ENCODE results near the gene NOTCH4. TPM values are rescaled to one million over a fixed set of nuclear protein-coding genes. Genes with fewer than 3 reads are reported as not detected.

NOTCH4 gene
- total and polyA plus RNA-seq, 12 donors: 7.1 to 136 (median 20.2) TPM

- DNase-seq: peak in 2 of 7 donors; percentile 27
- intact Hi-C loops (cut with DNase I): loop anchor here in 1 of 2 donors (5.0 kb wide), 1 partner anchor 80 kb away; no protein-coding TSS in a partner anchor
- peaks cover 22 to 48% of the 10 kb centered on the region in 2 donors for H3K4me1 ChIP-seq (replicated peaks in 1 of 2)
- no peak for TF ChIP-seq POLR2A (IDR thresholded peaks at IDR 0.05)
- TF ChIP-seq CTCF (IDR thresholded peaks at IDR 0.05): no peak
- H3K9me3 ChIP-seq (replicated peaks in 1 of 3): no peaks in the 10 kb centered on the region
- no peaks in the 10 kb centered on the region for H3K27me3 ChIP-seq
- peaks cover 0 to 12% of the 10 kb centered on the region in 2 donors for H3K36me3 ChIP-seq (replicated peaks in 1 of 2)
- WGBS, 4 donors: 65 to 73% (median 71%) methylated on average over 13 to 15 of the region's 15 CpGs
- peak overlapping the region in 3 of 5 donors; percentile 33 to 94 (median 79) for H3K27ac ChIP-seq
- H3K4me3 ChIP-seq: peak overlapping the region in 1 of 4 donors; percentile 29
Measured at GRCh38 chr6:32191696-32192607, 31.9 kb downstream of the NOTCH4 start.

- WGBS, 4 donors: 77 to 85% (median 82%) methylated on average over 6 to 8 of the region's 8 CpGs
- DNase-seq: peak in 2 of 7 donors; percentile 19 to 20
- Histone ChIP-seq H3K9me3 (replicated peaks in 1 of 3) (no peaks in the 10 kb centered on the region), H3K27ac (peak overlapping the region in 4 of 5 donors; percentile 88 to 96 (median 92)), H3K4me3 (peak overlapping the region in 1 of 4 donors; percentile 82), H3K36me3 (replicated peaks in 1 of 2) (peaks cover 0 to 21% of the 10 kb centered on the region in 2 donors), H3K4me1 (replicated peaks in 1 of 2) (peaks cover 16 to 50% of the 10 kb centered on the region in 2 donors), H3K27me3 (no peaks in the 10 kb centered on the region)
- TF ChIP-seq CTCF (IDR thresholded peaks at IDR 0.05) (no peak), POLR2A (IDR thresholded peaks at IDR 0.05) (no peak)
- intact Hi-C loops (cut with DNase I): loop anchor here in 1 of 2 donors (5.0 kb wide), 1 partner anchor 79 kb away; no protein-coding TSS in a partner anchor
Measured at GRCh38 chr6:32190911-32191677, 32.8 kb downstream of the NOTCH4 start.

GRCh38 chr6:32190054-32190851 lies 33.6 kb downstream of the NOTCH4 start, which contains the start of gene PBX2:
Gene PBX2 (minus strand): TSS chr6:32190202. CDS start chr6:32189915, 287 bp downstream.
- Histone ChIP-seq H3K9me3 (replicated peaks in 1 of 3) (no peaks in the 10 kb centered on the region), H3K27me3 (no peaks in the 10 kb centered on the region), H3K36me3 (replicated peaks in 1 of 2) (peaks cover 0 to 23% of the 10 kb centered on the region in 2 donors), H3K4me1 (replicated peaks in 1 of 2) (peaks cover 16 to 54% of the 10 kb centered on the region in 2 donors), H3K4me3 (peak within 1 kb of the TSS; percentile 25 to 82 (median 72)), H3K27ac (peak within 1 kb of the TSS; percentile 87 to 96 (median 89))
- intact Hi-C loops (cut with DNase I): loop anchor here in 1 of 2 donors (5.0 kb wide), 1 partner anchor 78 kb away; no protein-coding TSS in a partner anchor
- peak; percentile 93 to 98 (median 95) for DNase-seq
- TF ChIP-seq CTCF (IDR thresholded peaks at IDR 0.05) (no peak), POLR2A (IDR thresholded peaks at IDR 0.05) (peak in 1 of 2 donors; percentile 78)
- 1 to 5% (median 2%) methylated on average over 10 to 22 of the region's 23 CpGs for WGBS, 4 donors

All from adrenal gland (tissue), 12 donors.